Esophagus squamous epithelium (tissue), 4 donors: ENCODE results near the gene C1orf174.

Source experiments
- POLR2A ChIP-seq, 4 donors: fragments of 450-650 bp; IDR thresholded peaks; one replicate each; pipeline ENCODE4 v1.6.1; 2017; ENCODE audit warnings: antibody characterized with exemption in 4 of 4, mild to moderate bottlenecking in 4 of 4, moderate library complexity in 3 of 4
- TF ChIP-seq, protein P1 (sequence below), 6 experiments: fragments of 450-650 bp in 4 of 6; fragments of 200-600 bp in 2 of 6; sonication (generic) in 2 of 6; IDR thresholded peaks; one replicate each; pipeline ENCODE4 v1.5.1; 2016 to 2019; ENCODE audit warnings: antibody characterized with exemption in 6 of 6, mild to moderate bottlenecking in 4 of 6, moderate library complexity in 4 of 6

DNA sequence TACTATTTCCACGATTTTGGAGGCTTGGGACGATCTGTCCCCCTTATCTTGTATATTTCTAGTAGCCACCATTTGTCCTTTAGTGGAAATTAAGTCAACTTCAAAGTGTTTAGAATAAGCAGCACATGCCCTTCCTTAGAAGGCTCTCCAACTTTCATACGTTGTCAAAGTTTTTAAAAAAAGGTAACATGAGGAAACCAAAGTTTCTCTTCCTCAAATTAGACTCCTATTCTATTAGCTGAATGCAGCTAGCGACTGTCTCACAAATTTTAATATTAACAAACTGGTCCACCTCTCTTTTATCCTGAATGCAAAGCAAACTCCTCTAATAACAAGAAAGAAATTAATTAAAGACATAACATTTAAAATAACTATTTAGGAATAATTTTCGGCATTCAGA, 6.9 kb downstream of the C1orf174 start:
- TF ChIP-seq, protein P1, sequence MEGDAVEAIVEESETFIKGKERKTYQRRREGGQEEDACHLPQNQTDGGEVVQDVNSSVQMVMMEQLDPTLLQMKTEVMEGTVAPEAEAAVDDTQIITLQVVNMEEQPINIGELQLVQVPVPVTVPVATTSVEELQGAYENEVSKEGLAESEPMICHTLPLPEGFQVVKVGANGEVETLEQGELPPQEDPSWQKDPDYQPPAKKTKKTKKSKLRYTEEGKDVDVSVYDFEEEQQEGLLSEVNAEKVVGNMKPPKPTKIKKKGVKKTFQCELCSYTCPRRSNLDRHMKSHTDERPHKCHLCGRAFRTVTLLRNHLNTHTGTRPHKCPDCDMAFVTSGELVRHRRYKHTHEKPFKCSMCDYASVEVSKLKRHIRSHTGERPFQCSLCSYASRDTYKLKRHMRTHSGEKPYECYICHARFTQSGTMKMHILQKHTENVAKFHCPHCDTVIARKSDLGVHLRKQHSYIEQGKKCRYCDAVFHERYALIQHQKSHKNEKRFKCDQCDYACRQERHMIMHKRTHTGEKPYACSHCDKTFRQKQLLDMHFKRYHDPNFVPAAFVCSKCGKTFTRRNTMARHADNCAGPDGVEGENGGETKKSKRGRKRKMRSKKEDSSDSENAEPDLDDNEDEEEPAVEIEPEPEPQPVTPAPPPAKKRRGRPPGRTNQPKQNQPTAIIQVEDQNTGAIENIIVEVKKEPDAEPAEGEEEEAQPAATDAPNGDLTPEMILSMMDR (IDR thresholded peaks at IDR 0.05) = no peak
- no peak for TF ChIP-seq POLR2A (IDR thresholded peaks at IDR 0.05)
